ENCODE data around the gene AOAH.
"Not testable (repeated sequence)": the region's sequence is repeated elsewhere in the genome, so short reads cannot be mapped to it uniquely, and the experiment has no call there.

AOAH gene

GRCh38 chr7:36654436-36654835 is 69.9 kb downstream of the AOAH start:
- no peak for DNase-seq

DNA sequence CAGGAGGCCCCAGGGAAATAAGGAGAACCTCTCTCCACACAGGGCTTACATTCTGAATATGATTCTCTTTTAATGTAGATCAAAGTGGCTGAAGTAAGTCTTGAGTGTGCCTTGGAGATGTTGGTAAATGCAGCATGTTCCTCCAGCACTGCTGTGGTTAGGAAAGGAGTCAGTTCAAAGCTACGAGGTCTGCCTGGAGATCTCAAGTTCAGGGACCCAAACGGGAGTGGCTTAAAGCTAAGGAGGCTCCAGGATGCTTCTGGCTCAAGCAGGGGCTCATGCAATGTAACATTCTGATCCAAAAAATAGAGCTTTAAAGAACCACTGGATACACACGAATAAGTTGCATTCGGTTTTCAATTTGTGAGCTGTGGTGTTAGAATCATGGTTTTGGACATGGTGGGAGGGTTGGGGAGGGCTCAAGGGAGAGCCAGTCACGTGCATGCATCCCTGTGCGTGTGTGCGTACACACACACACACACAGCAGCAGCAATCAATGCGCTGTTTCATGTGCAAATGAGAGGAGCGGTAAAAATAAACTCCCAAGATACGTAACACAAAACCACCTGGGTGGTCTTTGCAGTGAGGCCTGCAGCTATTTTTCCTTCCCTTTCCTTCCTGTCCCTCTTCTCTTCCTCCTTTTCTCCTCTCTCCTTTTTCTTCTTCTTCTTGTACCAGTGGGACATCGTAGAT is 70.5 kb downstream of the AOAH start:
- DNase-seq = no peak

- DNase-seq = no peak
These were observed 71.2 kb downstream of the AOAH start for GRCh38 chr7:36653008-36653662.

GRCh38 chr7:36652431-36652830 is 71.9 kb downstream of the AOAH start:
- no peak for DNase-seq

DNA sequence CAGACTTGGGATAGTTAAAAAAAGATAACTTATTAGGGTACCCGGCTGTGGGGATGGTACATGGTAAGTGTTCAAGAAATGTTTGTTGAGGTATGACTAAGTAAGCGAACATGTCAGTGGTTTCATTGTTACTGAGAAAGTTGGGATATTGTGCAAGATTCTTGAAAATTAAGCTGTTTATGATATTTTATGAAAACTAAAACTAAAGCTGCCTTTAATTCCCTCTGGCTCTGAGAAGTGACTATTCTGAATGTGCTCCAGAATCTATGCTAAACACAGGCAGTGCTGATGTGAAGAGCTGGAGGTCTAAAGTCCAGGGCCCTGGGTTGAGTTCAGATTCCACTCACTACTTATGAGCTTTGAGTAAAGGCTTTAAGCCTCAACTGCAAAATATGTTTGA is 72.9 kb downstream of the AOAH start:
- DNase-seq = no peak

GRCh38 chr7:36650766-36651312 is 73.5 kb downstream of the AOAH start:
- DNase-seq = no peak

GRCh38 chr7:36650320-36650719 is 74.0 kb downstream of the AOAH start:
- no peak for DNase-seq

GRCh38 chr7:36649319-36649718 is 75.0 kb downstream of the AOAH start:
- not testable (repeated sequence) for DNase-seq

- DNase-seq = no peak
These were observed 75.9 kb downstream of the AOAH start for GRCh38 chr7:36648441-36648840.

- DNase-seq = no peak
These were observed 79.5 kb downstream of the AOAH start for GRCh38 chr7:36644625-36645422.

- DNase-seq = no peak
These were observed 81.9 kb downstream of the AOAH start for GRCh38 chr7:36642414-36642813.

- no peak for DNase-seq
These were observed 82.3 kb downstream of the AOAH start for GRCh38 chr7:36642010-36642409.

DNA sequence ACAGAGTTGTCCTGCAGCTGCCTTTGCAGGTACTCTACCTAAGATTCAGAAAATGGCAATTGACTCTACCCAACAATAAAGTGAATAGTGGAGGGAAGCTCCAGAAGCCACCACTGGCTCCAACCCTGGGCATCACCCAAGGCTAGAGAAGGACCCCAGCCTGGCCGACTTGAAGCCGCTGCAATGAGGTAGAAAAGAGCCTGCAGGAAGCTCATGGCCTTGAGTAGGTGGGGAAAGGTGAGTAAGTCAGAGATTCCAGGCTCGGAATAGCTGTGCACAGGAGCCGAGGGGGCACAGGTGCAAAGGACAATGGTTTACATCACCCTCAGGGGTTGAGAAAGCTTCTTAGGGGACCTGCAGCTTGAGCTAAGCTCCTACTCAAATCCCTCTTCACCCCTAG is 83.6 kb downstream of the AOAH start:
- no peak for DNase-seq

- no peak for DNase-seq
These were observed 84.5 kb downstream of the AOAH start for GRCh38 chr7:36639826-36640225.

- DNase-seq = no peak
These were observed 85.6 kb downstream of the AOAH start for GRCh38 chr7:36638586-36639263.

DNA sequence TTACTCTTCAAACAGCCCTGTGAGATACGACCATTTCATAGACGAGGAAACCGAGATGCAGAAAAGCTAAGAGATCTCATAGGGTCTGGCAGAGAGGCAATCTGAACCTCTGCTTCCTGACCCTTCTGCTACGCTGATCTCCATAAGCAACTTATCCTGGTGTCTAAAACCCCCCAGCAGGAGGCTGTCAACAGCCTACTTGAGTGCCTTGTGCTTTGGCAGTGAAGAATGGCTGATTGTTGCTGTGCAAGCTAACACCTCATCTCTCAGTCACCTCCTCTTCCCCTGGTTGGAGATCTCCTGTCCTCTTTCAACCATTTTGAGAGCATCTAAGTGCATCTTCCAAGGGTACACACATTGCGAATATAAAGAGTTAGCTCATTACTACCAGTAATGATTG is 86.2 kb downstream of the AOAH start:
- DNase-seq = no peak

DNA sequence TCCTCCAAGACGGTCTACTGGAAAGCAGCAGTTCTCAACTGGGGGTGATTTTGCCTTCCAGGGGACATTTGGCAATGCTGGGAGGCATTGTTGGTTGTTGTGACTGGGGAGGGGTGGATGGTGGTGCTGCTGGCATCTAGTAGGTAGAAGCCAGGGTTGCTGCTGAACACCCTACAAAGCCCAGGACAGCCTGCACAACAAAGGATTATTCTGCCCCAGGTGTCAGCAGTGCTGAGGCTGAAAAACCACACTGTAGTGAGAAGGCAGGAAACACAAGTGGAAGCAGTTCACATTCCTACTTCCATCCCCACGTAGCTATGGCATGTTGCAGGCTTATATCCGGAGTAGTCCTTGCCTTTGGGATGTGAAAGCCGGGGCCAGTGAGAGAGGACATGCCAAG is 86.9 kb downstream of the AOAH start:
- DNase-seq = no peak

GRCh38 chr7:36636126-36636525 is 88.2 kb downstream of the AOAH start:
- no peak for DNase-seq

- DNase-seq = no peak
These were observed 89.2 kb downstream of the AOAH start for GRCh38 chr7:36635091-36635490.

DNA sequence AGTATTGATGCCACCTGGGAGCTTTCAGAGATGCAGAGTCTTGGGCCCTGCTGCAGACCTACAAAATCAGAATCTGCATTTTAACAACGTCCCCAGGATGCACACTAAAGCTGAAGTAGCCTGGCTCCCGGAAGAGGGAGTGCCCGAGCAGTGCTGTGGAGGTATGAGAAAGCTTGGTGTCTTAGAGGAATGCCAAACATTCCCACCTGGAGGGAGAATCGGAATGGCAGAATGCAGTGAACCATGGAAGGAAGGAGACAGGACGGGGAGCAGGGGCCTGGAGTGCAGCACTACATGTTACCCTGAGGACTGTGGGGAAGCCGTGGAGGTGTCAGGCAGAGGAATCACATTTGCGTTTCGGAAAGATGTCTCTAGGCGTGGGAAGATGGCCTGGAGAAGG is 90.9 kb downstream of the AOAH start:
- no peak for DNase-seq

- DNase-seq = peak; percentile 35
These were observed 94.1 kb downstream of the AOAH start for GRCh38 chr7:36630112-36630650.

- DNase-seq = no peak
These were observed 94.9 kb downstream of the AOAH start for GRCh38 chr7:36629351-36629750.

DNA sequence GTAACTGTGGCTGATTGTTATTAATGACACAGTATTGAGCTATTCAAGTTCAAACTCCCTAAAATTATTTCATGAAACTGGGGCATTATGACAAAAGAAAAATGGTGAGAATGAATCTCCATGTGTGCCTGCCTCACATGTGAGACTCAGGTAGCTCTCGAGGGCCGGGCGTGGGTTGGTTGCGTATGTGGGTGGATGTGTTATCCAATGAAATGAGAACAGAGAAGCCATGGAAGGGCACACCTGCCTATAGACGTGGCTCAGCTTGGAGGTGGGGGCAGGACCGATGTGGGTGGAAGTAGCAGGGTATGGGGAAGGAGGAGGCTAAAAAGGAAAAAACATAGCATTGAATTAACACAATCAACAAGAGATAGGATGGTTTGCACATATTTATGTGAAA is 96.5 kb downstream of the AOAH start:
- DNase-seq = no peak

All from NCI-H2107 (cell line).